H9 (cell line): ENCODE measurements around the gene ACTBL2. TPM values are rescaled to one million over a fixed set of nuclear protein-coding genes. Genes with fewer than 3 reads are reported as not detected.

ENCODE experiments used
- DNase-seq: peaks from one replicate; pipeline ENCODE4 v3.0.0-alpha.2; 2017
- H2AFZ ChIP-seq: one replicate; pipeline ENCODE4 v1.6.1; 2013; ENCODE audit warnings: mild to moderate bottlenecking, low read length, control low read depth, moderate library complexity
- H2AK5ac ChIP-seq: 2 replicates; pipeline ENCODE4 v1.6.1; 2013; ENCODE audit warnings: low read length, control low read depth, mixed read lengths; ENCODE audit not compliant: insufficient read length
- H2BK120ac ChIP-seq: one replicate; pipeline ENCODE4 v1.6.1; 2013; ENCODE audit warnings: low read depth, mild to moderate bottlenecking, low read length, control low read depth, inconsistent platforms; ENCODE audit not compliant: poor library complexity, severe bottlenecking
- H2BK12ac ChIP-seq: 2 replicates; pipeline ENCODE4 v1.6.1; 2013; ENCODE audit warnings: low read length, control low read depth, mixed read lengths, low read depth; ENCODE audit not compliant: insufficient read length
- H2BK15ac ChIP-seq: 2 replicates; pipeline ENCODE4 v1.6.1; 2013; ENCODE audit warnings: low read depth, low read length, control low read depth
- H2BK20ac ChIP-seq: one replicate; pipeline ENCODE4 v1.6.1; 2013; ENCODE audit warnings: low read depth, mild to moderate bottlenecking, low read length, control low read depth, inconsistent platforms; ENCODE audit not compliant: poor library complexity, severe bottlenecking
- H2BK5ac ChIP-seq: 2 replicates; pipeline ENCODE4 v1.6.1; 2013; ENCODE audit warnings: low read length, control low read depth, mixed read lengths; ENCODE audit not compliant: insufficient read length
- H3K14ac ChIP-seq: 2 replicates; pipeline ENCODE4 v1.6.1; 2013; ENCODE audit warnings: low read length, control low read depth; ENCODE audit not compliant: insufficient read depth
- H3K18ac ChIP-seq: 2 replicates; pipeline ENCODE4 v1.6.1; 2013; ENCODE audit warnings: low read depth, mild to moderate bottlenecking, mixed read lengths, low read length, control low read depth; ENCODE audit not compliant: insufficient read length
- H3K23ac ChIP-seq: 2 replicates; pipeline ENCODE4 v1.6.1; 2013; ENCODE audit warnings: low read length, control low read depth, mixed read lengths, low read depth; ENCODE audit not compliant: insufficient read length
- H3K23me2 ChIP-seq: 2 replicates; pipeline ENCODE4 v1.6.1; 2013; ENCODE audit warnings: low read depth, mild to moderate bottlenecking, mixed read lengths, low read length, control low read depth; ENCODE audit not compliant: insufficient read length, poor library complexity, severe bottlenecking
- H3K27ac ChIP-seq: 2 replicates; pipeline ENCODE4 v1.5.1; 2013; ENCODE audit warnings: low read length, control low read depth, mixed read lengths, low read depth; ENCODE audit not compliant: insufficient read length
- H3K27me3 ChIP-seq: 2 replicates; pipeline ENCODE4 v1.6.1; 2013; ENCODE audit warnings: low read length, control low read depth, inconsistent platforms; ENCODE audit not compliant: insufficient read depth
- H3K4ac ChIP-seq: 2 replicates; pipeline ENCODE4 v1.6.1; 2013; ENCODE audit warnings: low read depth, mild to moderate bottlenecking, control low read depth, inconsistent platforms, low read length, moderate library complexity
- H3K4me1 ChIP-seq: 2 replicates; pipeline ENCODE4 v1.6.1; 2013; ENCODE audit warnings: low read length, control low read depth, inconsistent platforms; ENCODE audit not compliant: insufficient read depth
- H3K4me2 ChIP-seq: 2 replicates; pipeline ENCODE4 v1.6.1; 2013; ENCODE audit warnings: low read length, control low read depth, mixed read lengths; ENCODE audit not compliant: insufficient read length, insufficient read depth
- H3K56ac ChIP-seq: 2 replicates; pipeline ENCODE4 v1.6.1; 2013; ENCODE audit warnings: low read depth, mild to moderate bottlenecking, mixed read lengths, low read length, control low read depth; ENCODE audit not compliant: insufficient read length
- H3K79me1 ChIP-seq: 2 replicates; pipeline ENCODE4 v1.6.1; 2013; ENCODE audit warnings: low read depth, mild to moderate bottlenecking, moderate library complexity, low read length, control low read depth, inconsistent platforms; ENCODE audit not compliant: insufficient read depth, poor library complexity, severe bottlenecking
- H3K79me2 ChIP-seq: 2 replicates; pipeline ENCODE4 v1.6.1; 2013; ENCODE audit warnings: low read length, control low read depth, inconsistent platforms; ENCODE audit not compliant: insufficient read depth
- H3K9ac ChIP-seq: 2 replicates; pipeline ENCODE4 v1.6.1; 2013; ENCODE audit warnings: low read length, control low read depth, mixed read lengths; ENCODE audit not compliant: insufficient read length; ENCODE audit errors: extremely low read depth
- H3K9me3 ChIP-seq: one replicate; pipeline ENCODE4 v1.6.1; 2013; ENCODE audit warnings: low read depth, low read length, inconsistent platforms; ENCODE audit not compliant: control insufficient read depth
- H3T11ph ChIP-seq: one replicate; pipeline ENCODE4 v1.6.1; 2013; ENCODE audit warnings: mild to moderate bottlenecking, low read length, control low read depth, inconsistent platforms
- H4K20me1 ChIP-seq: one replicate; pipeline ENCODE4 v1.6.1; 2013; ENCODE audit not compliant: control insufficient read depth, insufficient read length, insufficient read depth
- H4K5ac ChIP-seq: 2 replicates; pipeline ENCODE4 v1.6.1; 2013; ENCODE audit warnings: low read depth, mild to moderate bottlenecking, mixed read lengths, low read length, control low read depth; ENCODE audit not compliant: insufficient read length
- H4K8ac ChIP-seq: replicated peaks from 2 replicates; pipeline ENCODE4 v1.6.1; 2013; ENCODE audit warnings: low read length, control low read depth, mixed read lengths, low read depth; ENCODE audit not compliant: insufficient read length
- H4K91ac ChIP-seq: 2 replicates; pipeline ENCODE4 v1.6.1; 2013; ENCODE audit warnings: low read depth, mild to moderate bottlenecking, moderate library complexity, mixed read lengths, low read length, control low read depth; ENCODE audit not compliant: insufficient read length
- H3K27ac Mint-ChIP-seq, 3 experiments: 2 replicates in 2 of 3; 3 replicates in 1 of 3; pipeline ENCODE4 v1.8.0; 2020 to 2021; ENCODE audit warnings: mixed read lengths in 3 of 3, mild to moderate bottlenecking in 1 of 3, moderate library complexity in 1 of 3
- H3K27me3 Mint-ChIP-seq: 2 replicates; pipeline ENCODE4 v1.8.0; 2021; ENCODE audit warnings: low read depth, mild to moderate bottlenecking, moderate library complexity, mixed read lengths
- H3K36me3 Mint-ChIP-seq, 3 experiments: 2 replicates in 2 of 3; 3 replicates in 1 of 3; pipeline ENCODE4 v1.8.0; 2020 to 2021; ENCODE audit warnings: low read depth in 3 of 3, mixed read lengths in 3 of 3; ENCODE audit not compliant: insufficient read depth in 1 of 3
- H3K4me1 Mint-ChIP-seq, 2 experiments: 2 replicates each; pipeline ENCODE4 v1.8.0; 2020; ENCODE audit warnings: mixed read lengths in 2 of 2
- H3K4me3 Mint-ChIP-seq, 2 experiments: 2 replicates in 1 of 2; 3 replicates in 1 of 2; pipeline ENCODE4 v1.8.0; 2020 to 2021; ENCODE audit warnings: mild to moderate bottlenecking in 2 of 2, mixed read lengths in 2 of 2, moderate library complexity in 1 of 2
- H3K9me3 Mint-ChIP-seq, 2 experiments: 2 replicates in 1 of 2; 3 replicates in 1 of 2; pipeline ENCODE4 v1.8.0; 2020; ENCODE audit warnings: mild to moderate bottlenecking in 2 of 2, mixed read lengths in 2 of 2, moderate library complexity in 1 of 2
- CTCF ChIP-seq: fragments of 200-600 bp; sonication (generic); conservative IDR thresholded peaks from 3 replicates; pipeline ENCODE4 v1.8.0; 2021; ENCODE audit warnings: antibody characterized with exemption, mild to moderate bottlenecking
- WGBS: extraction: QIAGEN DNeasy Blood & Tissue Kit; methylation state at CpG from one replicate; pipeline ENCODE4 v1.1.7; 2013; ENCODE audit warnings: missing lambda C conversion rate, low lambda C conversion rate, mixed read lengths; ENCODE audit not compliant: insufficient read length; ENCODE audit errors: extremely low coverage; 5-methylcytosine and 5-hydroxymethylcytosine counted together
- total RNA-seq: library from RNA; stranded (reverse); gene quantifications from 2 replicates; pipeline ENCODE4 v1.2.1, GENCODE V29; 2021

Gene ACTBL2
- total RNA-seq, 1 experiment from 2014 or later, result not detected

DNA sequence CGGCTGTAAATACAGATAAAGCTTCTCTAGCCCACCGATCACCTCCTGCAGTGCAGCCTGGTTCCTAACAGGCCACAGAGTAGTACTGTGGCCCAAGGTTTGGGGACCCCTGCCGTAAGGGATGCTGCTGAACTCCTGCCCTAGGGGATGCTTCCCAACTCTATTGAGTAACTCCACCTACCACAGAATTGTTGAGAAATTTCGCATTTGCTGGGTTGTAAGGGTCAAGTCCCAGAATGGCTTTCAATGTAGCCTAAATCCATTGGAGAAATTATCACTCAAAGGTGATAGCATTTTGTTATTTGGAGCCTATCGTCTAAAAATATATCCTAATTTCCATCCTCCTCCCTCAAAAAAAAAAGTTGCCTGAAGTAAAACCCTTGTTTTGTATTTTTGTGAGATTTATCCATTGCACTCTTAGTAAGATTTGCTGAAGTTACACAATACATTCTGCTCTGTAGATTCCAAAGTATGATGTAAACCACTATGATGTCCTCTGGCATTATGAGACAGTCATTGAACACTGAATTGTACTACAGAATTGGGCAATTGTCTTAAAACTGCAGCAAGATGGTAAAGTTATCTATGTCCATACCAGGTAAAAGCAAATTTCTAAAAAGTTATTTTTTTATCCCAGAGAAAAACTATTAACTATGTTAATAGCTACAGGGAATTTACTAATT, 14.0 kb downstream of the ACTBL2 start:
- Histone ChIP-seq H3K79me2 (no peaks in the 10 kb centered on the region), H2BK120ac (no peak overlapping the region), H3K9me3 (no peaks in the 10 kb centered on the region), H2BK15ac (no peak overlapping the region), H3K79me1 (no peaks in the 10 kb centered on the region), H2AFZ (no peak overlapping the region), H3K56ac (no peak overlapping the region), H3T11ph (no peak overlapping the region), H4K20me1 (no peaks in the 10 kb centered on the region), H3K4me1 (no peaks in the 10 kb centered on the region), H3K23me2 (no peaks in the 10 kb centered on the region), H2BK5ac (no peak overlapping the region), H4K8ac (no peak overlapping the region), H2BK12ac (no peak overlapping the region), H3K4ac (no peak overlapping the region), H3K23ac (no peak overlapping the region), H3K27ac (no peak overlapping the region), H2BK20ac (no peak overlapping the region), H3K18ac (no peak overlapping the region), H2AK5ac (no peak overlapping the region), H3K14ac (no peak overlapping the region), H4K91ac (no peak overlapping the region), H4K5ac (no peak overlapping the region), H3K9ac (no peak overlapping the region), H3K27me3 (no peaks in the 10 kb centered on the region), H3K4me2 (no peak overlapping the region)
- no peak for DNase-seq
- Mint-ChIP-seq H3K4me1 (peaks cover 0 to 5% of the 10 kb centered on the region in 2 experiments; a peak in 2 of 4 replicates), H3K27ac (no peak overlapping the region), H3K9me3 (no peaks in the 10 kb centered on the region; a peak in 1 of 5 replicates), H3K36me3 (no peaks in the 10 kb centered on the region), H3K27me3 (no peaks in the 10 kb centered on the region), H3K4me3 (no peak overlapping the region)
- no peak for TF ChIP-seq CTCF
- WGBS, result no CpG with 5 or more reads among the region's 5 CpGs
